AG10803 (cell line): ENCODE data around the gene CDH23.
A peak's percentile ranks its signal among the peaks of the same experiment; 100 is the strongest.

Experiments
- DNase-seq: peaks from one replicate; pipeline ENCODE4 v3.0.0; 2010; ENCODE audit warnings: low read depth
- H3K4me3 ChIP-seq: 2 replicates; pipeline ENCODE4 v1.5.1; 2011; ENCODE audit warnings: mild to moderate bottlenecking, low read length, control low read depth
- CTCF ChIP-seq: conservative IDR thresholded peaks from 2 replicates; pipeline ENCODE4 v1.5.1; 2011; ENCODE audit warnings: mild to moderate bottlenecking, low read length, control low read depth, inconsistent platforms

The CDH23 gene

GRCh38 chr10:71752391-71753090, 355.8 kb downstream of the CDH23 start:
- no peak overlapping the region for H3K4me3 ChIP-seq

DNA sequence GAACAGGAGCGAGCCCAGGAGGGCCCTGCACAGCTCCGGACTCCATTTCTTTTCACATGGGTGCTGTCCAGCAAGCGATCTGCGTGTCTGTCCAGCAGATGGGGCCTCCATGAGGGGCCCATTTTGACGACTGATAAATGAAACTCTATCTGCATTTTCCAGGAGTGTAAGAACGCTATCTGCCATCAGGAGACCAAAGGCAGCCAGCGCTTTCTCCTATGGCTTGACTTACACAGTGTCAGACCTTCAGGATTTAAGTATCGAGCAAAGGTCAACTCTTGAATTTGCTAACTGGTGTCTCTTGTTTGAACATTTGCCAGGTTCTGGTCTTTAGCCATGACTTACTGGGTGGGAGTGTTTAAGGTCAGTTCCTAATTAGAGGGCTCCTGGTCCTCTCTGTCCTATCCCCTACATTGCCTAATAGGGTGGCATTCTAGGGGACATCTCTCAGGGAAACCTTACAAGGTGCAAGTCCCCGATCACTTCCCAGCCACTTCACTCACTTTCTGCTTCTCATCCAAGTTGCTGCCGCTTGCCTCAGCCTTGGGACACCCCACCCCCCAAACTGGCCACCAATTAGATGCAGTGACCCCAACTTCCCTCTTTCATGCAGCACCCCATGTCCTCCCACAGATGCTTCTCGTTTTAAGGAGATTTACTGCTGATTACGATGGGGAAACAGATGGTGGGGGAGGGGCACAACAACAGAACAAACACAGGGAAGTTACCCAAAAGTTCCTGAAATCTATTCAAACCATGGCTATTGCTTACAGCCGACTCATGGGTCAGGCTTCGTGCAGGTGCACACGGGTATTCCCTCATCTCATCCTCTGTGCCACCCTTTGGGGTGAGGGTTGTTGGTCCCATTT, 356.6 kb downstream of the CDH23 start:
- TF ChIP-seq CTCF = no peak
- no peak for DNase-seq
- no peak overlapping the region for H3K4me3 ChIP-seq

More at GRCh38 chr10:71752391-71753090, 355.8 kb downstream of the CDH23 start:
- TF ChIP-seq CTCF = no peak
- no peak for DNase-seq

DNA sequence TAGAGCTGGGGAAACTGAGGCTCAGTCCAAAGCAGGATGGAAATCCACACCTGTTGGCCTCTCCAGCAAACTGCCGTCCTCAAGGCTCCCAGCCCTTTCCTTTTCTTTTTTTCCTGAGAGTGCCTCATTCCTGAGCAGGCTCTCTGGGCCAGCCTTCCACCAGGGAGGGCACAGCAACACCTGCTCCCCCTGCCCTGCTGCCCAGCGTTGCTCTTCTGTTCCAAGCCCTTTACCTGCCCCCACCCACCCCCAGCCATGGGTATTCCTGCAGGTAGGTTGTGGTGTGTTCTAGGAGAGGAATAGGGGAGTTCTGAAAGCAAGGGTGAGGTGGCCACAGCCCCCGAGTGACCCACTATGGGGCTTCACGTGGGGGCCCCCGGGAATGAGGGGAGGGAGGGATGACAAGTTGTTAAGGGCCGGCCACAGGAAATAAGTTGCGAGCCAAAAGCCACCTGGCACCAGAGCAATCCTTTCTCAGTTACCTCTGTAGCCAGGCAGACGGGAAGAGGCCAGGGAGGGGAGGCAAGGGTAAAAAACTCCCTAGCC, 357.3 kb downstream of the CDH23 start:
- no peak for DNase-seq
- no peak for TF ChIP-seq CTCF
- no peak overlapping the region for H3K4me3 ChIP-seq

DNA sequence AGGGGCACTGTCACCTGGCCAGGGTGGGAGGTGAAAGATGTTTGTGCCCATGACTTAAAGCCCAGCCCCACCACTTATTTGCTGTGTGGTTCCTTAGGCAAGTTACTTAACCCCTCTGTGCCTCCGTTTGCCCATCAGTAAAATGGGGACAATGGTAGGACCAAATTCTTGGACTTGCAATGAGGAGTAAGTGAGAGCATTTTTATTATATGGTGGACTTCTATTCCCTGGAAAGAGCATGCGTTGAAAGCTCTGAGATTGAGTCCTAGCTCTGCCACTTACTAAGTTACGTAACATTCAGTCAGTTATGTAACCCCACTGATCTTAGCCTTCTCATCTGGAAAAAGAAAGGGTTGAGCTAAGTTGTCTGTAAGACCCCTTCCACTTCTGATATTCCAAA, 357.8 kb downstream of the CDH23 start:
- no peak for DNase-seq
- TF ChIP-seq CTCF = no peak
- H3K4me3 ChIP-seq = no peak overlapping the region

GRCh38 chr10:71755179-71755879, 358.6 kb downstream of the CDH23 start:
- no peak for TF ChIP-seq CTCF
- no peak for DNase-seq
- no peak overlapping the region for H3K4me3 ChIP-seq

DNA sequence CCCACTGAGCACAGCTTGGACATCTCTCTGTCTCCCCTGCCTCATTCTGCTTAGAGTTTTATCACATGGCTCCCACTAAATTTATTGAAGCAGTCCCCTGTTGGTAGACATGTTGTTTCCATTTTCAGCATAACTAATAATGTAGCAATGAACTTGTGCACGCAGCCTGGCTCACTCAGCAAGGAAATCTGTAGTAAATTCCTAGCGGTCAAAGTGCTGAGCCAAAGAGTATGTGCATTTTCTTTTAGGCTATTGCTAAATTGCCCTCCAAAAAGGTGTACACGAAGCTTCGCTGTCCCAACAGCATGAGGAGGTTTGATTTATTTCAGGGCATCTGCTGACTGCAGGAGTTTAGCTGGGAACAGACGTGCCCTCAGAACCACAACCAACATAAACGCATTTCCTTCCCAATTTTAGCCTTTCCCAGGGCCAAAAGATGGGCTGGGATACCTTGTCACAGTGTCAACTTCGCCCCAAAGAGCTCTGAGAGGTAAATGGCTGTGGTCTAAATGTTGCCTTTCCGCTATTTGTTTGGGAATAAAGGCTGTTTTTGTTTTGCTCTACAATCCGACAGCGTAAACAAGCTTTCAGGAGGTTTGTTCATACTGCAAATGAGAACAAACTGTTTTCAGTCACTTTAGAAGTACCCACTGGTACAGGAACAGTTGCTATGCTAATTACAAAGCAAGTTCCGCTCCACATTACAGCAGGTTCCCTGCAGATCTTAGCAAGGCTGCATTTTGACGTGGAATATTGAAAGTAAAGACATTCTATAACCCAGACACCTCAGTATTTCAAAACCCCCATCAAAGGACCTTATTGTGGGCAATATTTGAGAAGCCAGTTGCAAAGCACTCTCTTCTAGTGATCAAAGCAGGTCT, 359.8 kb downstream of the CDH23 start:
- peak; percentile 85 for DNase-seq
- no peak overlapping the region for H3K4me3 ChIP-seq
- no peak; the same call in 1 of the 2 replicates for TF ChIP-seq CTCF
